ENCODE results near the gene CCDC87. TPM values are rescaled to one million over a fixed set of nuclear protein-coding genes. Genes with fewer than 3 reads are reported as not detected.
A peak's percentile ranks its signal among the peaks of the same experiment; 100 is the strongest.
"Not testable (repeated sequence)": the region's sequence is repeated elsewhere in the genome, so short reads cannot be mapped to it uniquely, and the experiment has no call there.

CCDC87 gene
- total and polyA plus RNA-seq, 8 donors = 0.07 to 0.44 (median 0.11) TPM

- peaks cover 0 to 7% of the 10 kb centered on the region in 2 donors for H3K4me1 ChIP-seq
- peaks cover 0 to 33% of the 10 kb centered on the region in 2 donors for H3K36me3 ChIP-seq
- peak overlapping the region; percentile 13 to 18 for H3K27ac ChIP-seq
- DNase-seq = peak in 2 of 4 donors; percentile 13 to 51
- ATAC-seq = peak; percentile 60
- intact Hi-C loops (cut with DNase I) = no loop called here
- H3K9me3 ChIP-seq = no peaks in the 10 kb centered on the region
- no peaks in the 10 kb centered on the region for H3K27me3 ChIP-seq
- no peak overlapping the region for H3K4me3 ChIP-seq
- TF ChIP-seq CTCF (IDR thresholded peaks at IDR 0.05) = no peak
Observed at GRCh38 chr11:66607126-66607834, 14.4 kb upstream of the CCDC87 start.

GRCh38 chr11:66606608-66607007 is 13.7 kb upstream of the CCDC87 start:
- H3K9me3 ChIP-seq; H3K4me3 ChIP-seq; DNase-seq; H3K27me3 ChIP-seq; intact Hi-C loops (cut with DNase I); ATAC-seq; H3K4me1 ChIP-seq: not testable (repeated sequence)
- Histone ChIP-seq H3K36me3 (peaks cover 0 to 36% of the 10 kb centered on the region in 2 donors), H3K27ac (peak overlapping the region in 1 of 2 donors; percentile 13)

GRCh38 chr11:66604155-66604554 is 11.3 kb upstream of the CCDC87 start:
- H3K27me3 ChIP-seq = no peaks in the 10 kb centered on the region
- H3K36me3 ChIP-seq = peaks cover 0 to 55% of the 10 kb centered on the region in 2 donors
- peaks cover 0 to 16% of the 10 kb centered on the region in 2 donors for H3K4me1 ChIP-seq
- H3K9me3 ChIP-seq = no peaks in the 10 kb centered on the region
- no peak overlapping the region for H3K27ac ChIP-seq
- no peak for ATAC-seq
- DNase-seq = no peak
- no peak overlapping the region for H3K4me3 ChIP-seq
- intact Hi-C loops (cut with DNase I) = no loop called here
- no peak for TF ChIP-seq CTCF (IDR thresholded peaks at IDR 0.05)

- Histone ChIP-seq H3K4me3 (no peak overlapping the region), H3K27me3 (no peaks in the 10 kb centered on the region), H3K36me3 (peaks cover 0 to 58% of the 10 kb centered on the region in 2 donors), H3K27ac (no peak overlapping the region), H3K9me3 (no peaks in the 10 kb centered on the region), H3K4me1 (peaks cover 0 to 14% of the 10 kb centered on the region in 2 donors)
- DNase-seq (peak in 1 of 4 donors; percentile 62), ATAC-seq (no peak)
- TF ChIP-seq CTCF (IDR thresholded peaks at IDR 0.05) = no peak
- intact Hi-C loops (cut with DNase I) = no loop called here
Observed at GRCh38 chr11:66603072-66603471, 10.2 kb upstream of the CCDC87 start.

- H3K4me3 ChIP-seq = no peak overlapping the region
- peak overlapping the region in 1 of 2 donors; percentile 5 for H3K27ac ChIP-seq
- DNase-seq (peak in 1 of 4 donors; percentile 4), ATAC-seq (no peak)
- intact Hi-C loops (cut with DNase I) = no loop called here
- H3K4me1 ChIP-seq = peaks cover 3 to 13% of the 10 kb centered on the region in 2 donors
- no peak for TF ChIP-seq CTCF (IDR thresholded peaks at IDR 0.05)
- H3K27me3 ChIP-seq = no peaks in the 10 kb centered on the region
- H3K9me3 ChIP-seq = no peaks in the 10 kb centered on the region
- H3K36me3 ChIP-seq = peaks cover 0 to 49% of the 10 kb centered on the region in 2 donors
Observed at GRCh38 chr11:66600631-66601233, 7.9 kb upstream of the CCDC87 start.
